Measurements from ENCODE around the gene TIMM10.

TIMM10 gene

GRCh38 chr11:57521116-57521515 lies 9.4 kb downstream of the TIMM10 start:
- Mint-ChIP-seq H3K4me1 (ENCODE audit: low read depth) (peaks cover 2% of the 10 kb centered on the region), H3K27ac (no peak overlapping the region), H3K27me3 (peaks cover 3% of the 10 kb centered on the region), H3K9me3 (no peaks in the 10 kb centered on the region), H3K36me3 (ENCODE audit: low read depth) (peaks cover 7% of the 10 kb centered on the region), H3K4me3 (no peak overlapping the region)

GRCh38 chr11:57516061-57516443 lies 14.5 kb downstream of the TIMM10 start:
- Mint-ChIP-seq H3K9me3 (no peaks in the 10 kb centered on the region), H3K4me1 (ENCODE audit: low read depth) (peaks cover 32% of the 10 kb centered on the region), H3K27me3 (peaks cover 3% of the 10 kb centered on the region), H3K27ac (peak overlapping the region; percentile 83), H3K36me3 (ENCODE audit: low read depth) (peaks cover 12% of the 10 kb centered on the region), H3K4me3 (peak overlapping the region; percentile 95)

DNA sequence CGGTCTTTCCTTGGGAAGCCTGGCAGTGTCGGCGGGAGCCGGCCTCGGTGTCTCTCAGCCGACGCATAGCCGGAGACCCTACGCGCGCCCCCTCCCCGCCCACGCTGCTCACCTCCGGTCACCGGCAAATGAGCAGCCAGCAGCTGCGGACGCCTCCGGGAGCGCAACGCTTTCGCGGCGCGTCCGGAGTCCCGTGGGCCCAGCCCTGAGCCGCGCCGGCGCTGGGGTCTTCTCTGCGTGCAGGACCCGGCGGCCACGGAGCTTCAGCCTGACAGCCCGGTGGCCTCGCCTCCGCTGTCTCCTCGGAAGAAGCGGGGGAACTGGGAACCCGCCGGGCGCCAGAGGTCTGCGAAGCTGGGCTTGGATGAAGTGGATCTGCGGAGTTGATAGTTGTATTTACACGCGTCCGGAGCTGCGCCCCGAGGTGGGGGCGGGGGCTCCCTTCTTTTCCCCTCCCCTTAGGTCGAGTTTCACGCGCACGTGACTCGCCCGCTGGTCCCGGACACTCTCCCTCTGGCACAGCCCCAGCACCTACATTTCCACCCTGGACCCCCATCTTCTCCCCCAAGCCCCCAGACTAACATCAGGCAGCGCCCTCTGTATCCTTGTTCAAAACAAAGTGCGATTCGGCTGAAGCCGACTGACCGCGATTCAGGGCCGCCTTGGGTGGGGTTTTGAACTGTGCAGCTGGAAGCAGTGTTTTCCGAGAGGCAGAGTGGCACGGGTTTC lies 15.1 kb downstream of the TIMM10 start, which contains the start of gene SLC43A1:
Gene SLC43A1 (minus strand): TSS at position 371 of the 729 bp plus-strand sequence. CDS start 1,591 bp downstream, outside the sequence.
- H3K27me3 Mint-ChIP-seq: peaks cover 3% of the 10 kb centered on the region

GRCh38 chr11:57514538-57515331 lies 15.8 kb downstream of the TIMM10 start:
- Mint-ChIP-seq H3K4me1 (ENCODE audit: low read depth) (peaks cover 35% of the 10 kb centered on the region), H3K36me3 (ENCODE audit: low read depth) (peaks cover 15% of the 10 kb centered on the region), H3K4me3 (peak overlapping the region; percentile 95), H3K9me3 (no peaks in the 10 kb centered on the region), H3K27ac (peak overlapping the region; percentile 90), H3K27me3 (peaks cover 3% of the 10 kb centered on the region)

More for the DNA sequence above, 15.1 kb downstream of the TIMM10 start, which contains the start of gene SLC43A1:
- Mint-ChIP-seq H3K27ac (peak within 1 kb of the TSS; percentile 90), H3K4me1 (ENCODE audit: low read depth) (peaks cover 32% of the 10 kb centered on the region), H3K4me3 (peak within 1 kb of the TSS; percentile 95), H3K9me3 (no peaks in the 10 kb centered on the region), H3K36me3 (ENCODE audit: low read depth) (peaks cover 12% of the 10 kb centered on the region)

DNA sequence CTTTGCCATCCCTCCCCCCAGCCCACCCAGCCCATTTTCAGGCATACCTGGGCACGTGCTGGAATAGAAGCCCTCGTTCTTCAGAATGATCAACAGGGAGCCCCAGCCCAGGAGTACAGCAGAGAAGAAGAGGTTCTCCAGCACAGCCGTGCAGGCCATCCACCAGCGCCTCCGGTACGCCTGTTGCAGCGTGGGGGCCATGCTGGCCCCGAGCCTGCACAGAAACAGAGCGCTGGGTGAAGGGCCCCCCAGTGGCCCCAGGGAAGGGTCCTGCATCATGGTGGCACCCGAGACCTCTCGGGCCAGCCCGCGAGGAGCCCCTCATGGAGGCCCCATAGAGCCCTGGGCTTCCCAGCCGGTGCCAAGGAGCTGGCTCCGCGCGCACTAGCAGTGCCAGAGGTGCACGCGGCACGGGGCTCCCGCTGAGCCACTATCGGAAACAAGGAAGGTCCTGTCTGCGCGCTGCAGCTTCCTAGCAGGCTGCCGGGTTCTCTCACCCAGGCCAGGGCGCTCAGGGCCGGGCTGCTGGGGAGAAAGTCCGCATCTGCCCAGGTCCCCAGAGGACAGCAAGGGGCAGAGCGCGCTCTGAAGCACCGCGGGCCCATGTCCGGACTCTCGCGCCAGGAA lies 16.5 kb downstream of the TIMM10 start:
- Mint-ChIP-seq H3K4me1 (ENCODE audit: low read depth) (peaks cover 35% of the 10 kb centered on the region), H3K4me3 (peak overlapping the region; percentile 95), H3K27me3 (peaks cover 3% of the 10 kb centered on the region), H3K27ac (peak overlapping the region; percentile 90), H3K36me3 (ENCODE audit: low read depth) (peaks cover 16% of the 10 kb centered on the region), H3K9me3 (no peaks in the 10 kb centered on the region)

GRCh38 chr11:57513452-57513795 lies 17.1 kb downstream of the TIMM10 start:
- H3K9me3 Mint-ChIP-seq: no peaks in the 10 kb centered on the region
- H3K36me3 Mint-ChIP-seq (ENCODE audit: low read depth): peaks cover 16% of the 10 kb centered on the region
- peaks cover 35% of the 10 kb centered on the region for H3K4me1 Mint-ChIP-seq (ENCODE audit: low read depth)
- H3K27ac Mint-ChIP-seq: no peak overlapping the region
- peaks cover 3% of the 10 kb centered on the region for H3K27me3 Mint-ChIP-seq
- H3K4me3 Mint-ChIP-seq: peak overlapping the region; percentile 95

GRCh38 chr11:57512646-57513451 lies 17.7 kb downstream of the TIMM10 start:
- Mint-ChIP-seq H3K27ac (no peak overlapping the region), H3K4me1 (ENCODE audit: low read depth) (peaks cover 35% of the 10 kb centered on the region), H3K36me3 (ENCODE audit: low read depth) (peaks cover 16% of the 10 kb centered on the region), H3K27me3 (peaks cover 3% of the 10 kb centered on the region), H3K4me3 (peak overlapping the region; percentile 95), H3K9me3 (no peaks in the 10 kb centered on the region)

DNA sequence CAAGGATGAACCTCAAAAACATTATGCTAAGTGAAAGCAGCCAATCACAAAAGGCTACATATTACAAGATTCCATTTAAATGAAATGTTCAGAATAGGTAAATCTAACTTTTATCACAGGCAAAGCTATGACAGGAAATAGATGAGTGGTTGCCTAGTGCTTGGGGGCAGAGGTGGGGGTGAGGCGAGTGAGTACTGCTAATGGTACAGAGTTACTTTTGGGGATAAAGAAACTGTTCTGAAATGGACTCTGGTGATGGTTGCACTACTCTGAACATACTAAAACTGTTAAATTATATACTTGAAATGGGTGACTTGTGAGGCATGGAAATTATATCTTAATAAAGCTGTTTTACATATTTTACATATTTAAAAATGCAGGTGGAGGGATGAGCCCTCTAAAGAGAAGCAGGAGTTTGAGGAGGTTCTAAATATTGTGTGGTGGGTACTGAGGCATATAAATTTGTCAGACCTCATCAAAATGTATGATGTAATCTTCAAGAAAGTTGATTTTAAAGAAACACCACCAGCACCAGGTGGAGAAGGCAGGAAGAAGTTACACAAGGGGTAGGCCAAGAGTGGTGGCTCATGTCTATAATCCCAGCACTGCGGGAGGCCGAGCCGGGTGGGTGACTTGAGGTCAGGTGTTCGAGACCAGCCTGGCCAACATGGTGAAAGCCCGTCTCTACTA lies 18.7 kb downstream of the TIMM10 start:
- H3K9me3 Mint-ChIP-seq: no peaks in the 10 kb centered on the region
- H3K27ac Mint-ChIP-seq: no peak overlapping the region
- H3K4me1 Mint-ChIP-seq (ENCODE audit: low read depth): peaks cover 35% of the 10 kb centered on the region
- H3K4me3 Mint-ChIP-seq: no peak overlapping the region
- H3K36me3 Mint-ChIP-seq (ENCODE audit: low read depth): peaks cover 21% of the 10 kb centered on the region
- peaks cover 3% of the 10 kb centered on the region for H3K27me3 Mint-ChIP-seq

DNA sequence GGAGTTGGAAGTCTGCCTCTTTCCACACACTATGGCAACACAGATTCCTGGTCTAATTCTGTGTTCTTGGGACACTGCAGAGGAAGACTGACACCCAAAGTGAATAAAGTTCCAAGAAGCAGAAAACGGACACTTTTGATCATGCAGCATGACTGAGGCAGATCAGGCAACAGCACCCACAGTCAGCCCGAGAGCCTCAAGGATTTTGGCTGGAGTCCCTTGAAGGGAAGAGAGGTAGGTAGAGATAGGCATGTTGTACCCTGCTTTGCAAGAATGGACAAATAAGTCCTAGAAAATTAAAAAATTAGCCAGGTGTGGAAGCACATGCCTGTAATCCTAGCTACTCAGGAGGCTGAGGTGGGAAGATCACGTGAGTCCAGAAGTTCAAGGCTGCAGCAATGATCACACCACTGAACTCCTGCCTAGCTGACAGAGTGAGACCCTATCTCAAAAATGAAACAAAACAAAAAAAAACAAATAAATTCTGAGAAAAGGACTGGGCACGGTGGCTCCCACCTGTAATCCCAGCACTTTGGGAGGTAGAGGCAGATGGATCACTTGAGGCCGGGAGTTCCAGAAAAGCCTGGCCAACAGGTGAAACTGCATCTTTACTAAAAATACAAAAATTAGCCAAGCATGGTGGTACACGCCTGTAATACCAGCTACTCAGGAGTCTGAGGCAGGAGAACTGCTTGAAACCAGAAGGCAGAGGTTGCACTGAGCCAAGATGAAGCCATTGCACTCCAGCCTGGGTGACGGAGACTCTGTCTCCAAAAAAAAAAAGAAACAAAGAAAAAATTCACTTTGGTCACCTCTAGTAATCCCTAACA lies 22.0 kb downstream of the TIMM10 start:
- H3K27ac Mint-ChIP-seq: no peak overlapping the region
- H3K36me3 Mint-ChIP-seq (ENCODE audit: low read depth): peaks cover 26% of the 10 kb centered on the region
- H3K4me1 Mint-ChIP-seq (ENCODE audit: low read depth): peaks cover 25% of the 10 kb centered on the region
- no peaks in the 10 kb centered on the region for H3K9me3 Mint-ChIP-seq
- H3K4me3 Mint-ChIP-seq: no peak overlapping the region
- no peaks in the 10 kb centered on the region for H3K27me3 Mint-ChIP-seq

- Mint-ChIP-seq H3K36me3 (ENCODE audit: low read depth) (peaks cover 20% of the 10 kb centered on the region), H3K4me3 (no peak overlapping the region), H3K4me1 (ENCODE audit: low read depth) (peaks cover 5% of the 10 kb centered on the region), H3K27me3 (no peaks in the 10 kb centered on the region), H3K27ac (no peak overlapping the region), H3K9me3 (no peaks in the 10 kb centered on the region)
These were observed 24.0 kb downstream of the TIMM10 start for GRCh38 chr11:57506522-57506921.

DNA sequence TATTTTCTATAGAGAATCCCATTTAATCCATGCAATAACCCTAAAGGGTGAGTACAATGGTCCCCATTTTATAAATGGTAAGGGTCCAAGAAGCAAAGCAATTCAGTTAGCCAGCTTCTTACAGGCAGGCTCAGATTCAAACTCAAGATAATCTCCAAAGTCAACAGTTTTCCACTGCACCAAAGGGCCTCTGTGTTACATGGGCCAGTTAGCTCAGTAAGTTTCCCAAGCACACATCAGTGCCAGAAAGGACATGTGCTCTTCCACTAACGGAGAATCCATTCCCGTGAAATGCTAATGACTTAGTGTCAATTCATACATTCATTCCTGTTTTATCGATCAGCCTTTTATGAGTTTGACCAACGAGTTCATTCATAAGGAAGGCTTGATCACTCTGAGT lies 26.0 kb downstream of the TIMM10 start:
- Mint-ChIP-seq H3K4me3 (no peak overlapping the region), H3K9me3 (no peaks in the 10 kb centered on the region), H3K4me1 (ENCODE audit: low read depth) (no peaks in the 10 kb centered on the region), H3K27ac (no peak overlapping the region), H3K36me3 (ENCODE audit: low read depth) (peaks cover 25% of the 10 kb centered on the region), H3K27me3 (no peaks in the 10 kb centered on the region)

GRCh38 chr11:57502870-57503269 lies 27.7 kb downstream of the TIMM10 start:
- Mint-ChIP-seq H3K27ac (no peak overlapping the region), H3K9me3 (no peaks in the 10 kb centered on the region), H3K4me3 (no peak overlapping the region), H3K36me3 (ENCODE audit: low read depth) (peaks cover 25% of the 10 kb centered on the region), H3K27me3 (no peaks in the 10 kb centered on the region), H3K4me1 (ENCODE audit: low read depth) (no peaks in the 10 kb centered on the region)

- no peak overlapping the region for H3K4me3 Mint-ChIP-seq
- no peaks in the 10 kb centered on the region for H3K4me1 Mint-ChIP-seq (ENCODE audit: low read depth)
- H3K27me3 Mint-ChIP-seq: no peaks in the 10 kb centered on the region
- H3K9me3 Mint-ChIP-seq: no peaks in the 10 kb centered on the region
- H3K27ac Mint-ChIP-seq: no peak overlapping the region
- H3K36me3 Mint-ChIP-seq (ENCODE audit: low read depth): peaks cover 25% of the 10 kb centered on the region
These were observed 28.2 kb downstream of the TIMM10 start for GRCh38 chr11:57502376-57502775.
